Measurements from ENCODE around the gene MAMDC4.

The MAMDC4 gene

GRCh38 chr9:136889858-136890257 is 37.7 kb downstream of the MAMDC4 start:
- Histone ChIP-seq H2AFZ (ENCODE audit: low read length) (no peak overlapping the region), H3K4me3 (ENCODE audit: low read length) (no peak overlapping the region), H3F3A (ENCODE audit: insufficient read depth, low read length) (peaks cover 5% of the 10 kb centered on the region; the same call in 1 of the 2 replicates), H3K27me3 (replicated peaks; ENCODE audit: insufficient read depth, low read length) (no peaks in the 10 kb centered on the region), H3K79me2 (ENCODE audit: low read length) (peaks cover 94% of the 10 kb centered on the region), H3K4me2 (ENCODE audit: low read depth, low read length) (no peak overlapping the region), H3K4me1 (ENCODE audit: low read length) (peaks cover 5% of the 10 kb centered on the region), H4K20me1 (ENCODE audit: insufficient read depth, low read length) (peaks cover 4% of the 10 kb centered on the region), H3K9me3 (replicated peaks; ENCODE audit: insufficient read depth, low read length) (no peaks in the 10 kb centered on the region), H3K36me3 (replicated peaks; ENCODE audit: insufficient read depth, low read length) (no peaks in the 10 kb centered on the region), H3K27ac (ENCODE audit: low read length) (no peak overlapping the region), H3K9ac (ENCODE audit: low read length) (no peak overlapping the region), H3K9me2 (replicated peaks; ENCODE audit: insufficient read depth, low read length) (no peaks in the 10 kb centered on the region)
- no peak for TF ChIP-seq CTCF (IDR thresholded peaks at IDR 0.05; ENCODE audit: low read length)
- TF ChIP-seq EZH2phosphoT487 (IDR thresholded peaks at IDR 0.05; ENCODE audit: low read length), result no peak
- no peak for TF ChIP-seq EZH2 (optimal IDR thresholded peaks at IDR 0.05; ENCODE audit: low read depth, low read length)
- no peak for DNase-seq

- Histone ChIP-seq H4K20me1 (ENCODE audit: insufficient read depth, low read length) (peaks cover 4% of the 10 kb centered on the region), H3K27ac (ENCODE audit: low read length) (no peak overlapping the region)
Measured at GRCh38 chr9:136890661-136891060, 38.5 kb downstream of the MAMDC4 start.

GRCh38 chr9:136896027-136896426 is 43.9 kb downstream of the MAMDC4 start:
- H3K27ac ChIP-seq (ENCODE audit: low read length), result no peak overlapping the region
- H2AFZ ChIP-seq (ENCODE audit: low read length), result no peak overlapping the region
- H3K27me3 ChIP-seq (replicated peaks; ENCODE audit: insufficient read depth, low read length), result no peaks in the 10 kb centered on the region
- TF ChIP-seq EZH2phosphoT487 (IDR thresholded peaks at IDR 0.05; ENCODE audit: low read length) (no peak), CTCF (IDR thresholded peaks at IDR 0.05; ENCODE audit: low read length) (no peak), EZH2 (optimal IDR thresholded peaks at IDR 0.05; ENCODE audit: low read depth, low read length) (no peak)
- H3K4me1 ChIP-seq (ENCODE audit: low read length), result peaks cover 42% of the 10 kb centered on the region
- no peak overlapping the region for H3K4me2 ChIP-seq (ENCODE audit: low read depth, low read length)
- H3K9me3 ChIP-seq (replicated peaks; ENCODE audit: insufficient read depth, low read length), result no peaks in the 10 kb centered on the region
- no peak overlapping the region for H3K9ac ChIP-seq (ENCODE audit: low read length)
- H3K9me2 ChIP-seq (replicated peaks; ENCODE audit: insufficient read depth, low read length), result no peaks in the 10 kb centered on the region
- no peak for DNase-seq
- H3K79me2 ChIP-seq (ENCODE audit: low read length), result peaks cover 89% of the 10 kb centered on the region
- H3K4me3 ChIP-seq (ENCODE audit: low read length), result no peak overlapping the region
- H4K20me1 ChIP-seq (ENCODE audit: insufficient read depth, low read length), result peaks cover 4% of the 10 kb centered on the region
- H3K36me3 ChIP-seq (replicated peaks; ENCODE audit: insufficient read depth, low read length), result no peaks in the 10 kb centered on the region; the same call in 1 of the 2 replicates
- peaks cover 36% of the 10 kb centered on the region for H3F3A ChIP-seq (ENCODE audit: insufficient read depth, low read length)

More at GRCh38 chr9:136890661-136891060, 38.5 kb downstream of the MAMDC4 start:
- Histone ChIP-seq H3K27me3 (replicated peaks; ENCODE audit: insufficient read depth, low read length) (no peaks in the 10 kb centered on the region), H3K9ac (ENCODE audit: low read length) (no peak overlapping the region), H3K36me3 (replicated peaks; ENCODE audit: insufficient read depth, low read length) (no peaks in the 10 kb centered on the region), H3F3A (ENCODE audit: insufficient read depth, low read length) (no peaks in the 10 kb centered on the region; the same call in 1 of the 2 replicates), H3K4me3 (ENCODE audit: low read length) (no peak overlapping the region), H3K79me2 (ENCODE audit: low read length) (peaks cover 94% of the 10 kb centered on the region), H3K9me2 (replicated peaks; ENCODE audit: insufficient read depth, low read length) (no peaks in the 10 kb centered on the region), H3K4me2 (ENCODE audit: low read depth, low read length) (no peak overlapping the region), H2AFZ (ENCODE audit: low read length) (no peak overlapping the region), H3K4me1 (ENCODE audit: low read length) (no peaks in the 10 kb centered on the region), H3K9me3 (replicated peaks; ENCODE audit: insufficient read depth, low read length) (no peaks in the 10 kb centered on the region)
- DNase-seq, result no peak
- TF ChIP-seq CTCF (IDR thresholded peaks at IDR 0.05; ENCODE audit: low read length), result no peak

Data from MM.1S (cell line).